SK-MEL-5 (cell line): ENCODE measurements around the gene N4BP3. TPM values are rescaled to one million over a fixed set of nuclear protein-coding genes. Genes with fewer than 3 reads are reported as not detected.

Experiments used
- DNase-seq: peaks from one replicate; pipeline ENCODE4 v3.0.0-alpha.2; 2016; ENCODE audit warnings: low read depth, low spot score
- in situ Hi-C: cut with HindIII; loops from 2 replicates; pipeline ENCODE4 v1.10.0; 2016; ENCODE audit warnings: low sequenced_read_pairs, high pct_unique_total_duplicates, low pct_unique_long_range_greater_than_20kb
- total RNA-seq: library from RNA; depleted of rRNA; stranded (reverse); fragments of >200 nt; shearing (Covaris generic); gene quantifications from 2 replicates; pipeline ENCODE4 v1.2.3, GENCODE V29; 2014; rRNA removed

The N4BP3 gene
- total RNA-seq, 1 experiment from 2014 or later, result 2.8 TPM

DNA sequence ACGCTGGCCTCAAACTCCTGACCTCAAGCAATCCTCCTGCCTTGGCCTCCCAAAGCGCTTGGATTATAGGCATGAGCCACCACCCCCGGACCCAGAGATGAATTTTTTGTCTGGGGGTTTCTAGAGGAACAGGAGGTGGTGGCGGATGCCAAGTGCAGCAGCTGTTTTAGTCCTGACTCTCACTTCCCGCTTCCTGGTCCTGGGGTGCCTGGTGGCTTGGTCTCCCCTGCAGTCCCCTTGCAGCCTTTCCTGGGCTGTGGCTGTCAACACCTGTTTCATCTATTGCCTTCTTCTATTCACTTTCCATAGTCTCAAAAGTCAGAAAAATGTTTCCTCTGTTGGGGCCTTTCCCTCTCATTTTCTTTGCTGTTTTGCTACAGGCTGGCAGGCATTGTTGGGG, 46.8 kb downstream of the N4BP3 start:
- in situ Hi-C loops, result no loop called here
- no peak for DNase-seq

DNA sequence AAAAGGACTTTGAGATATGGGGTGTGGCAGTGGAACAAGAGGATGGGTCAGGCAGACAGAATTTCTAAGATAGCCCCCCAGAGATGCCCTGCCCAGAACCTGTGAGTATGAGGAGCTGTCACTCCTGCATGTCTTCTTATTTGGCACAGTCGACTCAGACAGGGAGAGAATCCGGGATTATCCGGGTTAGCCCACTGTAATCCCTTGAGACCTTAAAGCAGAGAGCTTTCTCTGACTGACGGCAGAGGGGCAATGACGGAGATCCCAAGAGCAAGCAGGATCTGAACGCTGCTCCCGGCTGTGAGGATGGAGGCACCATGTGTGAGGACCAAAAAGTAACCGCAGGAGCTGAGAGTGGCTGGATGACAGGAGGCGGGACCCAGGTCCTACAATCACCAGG, 49.1 kb downstream of the N4BP3 start:
- DNase-seq, result no peak
- in situ Hi-C loops, result no loop called here

DNA sequence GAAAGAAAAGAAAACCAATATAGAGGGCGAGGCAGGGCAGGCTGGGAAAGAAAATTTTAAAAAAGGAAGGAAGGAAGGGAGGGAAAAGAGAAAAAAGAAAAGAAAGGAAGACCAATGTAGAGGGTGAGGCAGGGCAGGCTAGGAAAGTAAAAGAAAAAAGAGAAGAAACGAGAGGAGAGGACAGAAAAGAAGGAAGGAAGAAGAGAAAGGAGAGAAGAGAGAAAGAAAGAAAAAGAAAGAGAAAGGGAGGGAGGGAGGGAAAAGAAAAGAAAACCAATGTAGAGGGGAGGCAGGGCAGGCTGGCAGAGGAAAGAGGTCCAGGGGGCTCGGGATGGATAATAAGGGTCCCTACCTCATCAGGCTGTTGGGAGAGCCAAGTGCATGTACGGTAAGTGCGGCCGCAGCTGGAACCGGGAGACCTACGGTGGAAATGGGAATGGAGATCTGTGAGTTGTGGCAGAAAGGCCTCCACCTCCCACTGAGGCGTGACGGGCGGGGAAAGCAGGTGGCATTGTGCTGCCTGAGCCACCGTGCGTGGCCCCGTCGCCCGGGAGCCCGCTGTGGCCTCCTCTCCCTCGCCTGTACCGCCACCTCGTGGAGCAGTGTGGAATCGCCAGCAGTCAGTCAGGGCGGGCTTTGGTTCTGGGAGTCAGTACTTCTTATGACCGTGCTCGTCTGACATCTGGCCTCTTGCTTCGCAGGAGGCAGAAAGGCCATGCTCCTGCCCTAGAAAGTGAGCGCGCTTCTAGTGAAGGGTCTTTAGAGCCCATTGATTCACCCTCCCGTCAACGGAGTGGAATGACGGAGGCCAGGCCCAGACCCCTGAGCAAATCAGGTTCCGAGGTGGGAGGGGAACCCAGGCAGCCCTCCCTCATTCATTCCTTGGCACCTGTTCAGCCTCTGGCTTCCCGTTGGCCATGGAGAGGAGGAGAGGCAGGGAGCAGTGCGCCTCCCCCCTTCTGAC, 50.7 kb downstream of the N4BP3 start:
- in situ Hi-C loops, result no loop called here

DNA sequence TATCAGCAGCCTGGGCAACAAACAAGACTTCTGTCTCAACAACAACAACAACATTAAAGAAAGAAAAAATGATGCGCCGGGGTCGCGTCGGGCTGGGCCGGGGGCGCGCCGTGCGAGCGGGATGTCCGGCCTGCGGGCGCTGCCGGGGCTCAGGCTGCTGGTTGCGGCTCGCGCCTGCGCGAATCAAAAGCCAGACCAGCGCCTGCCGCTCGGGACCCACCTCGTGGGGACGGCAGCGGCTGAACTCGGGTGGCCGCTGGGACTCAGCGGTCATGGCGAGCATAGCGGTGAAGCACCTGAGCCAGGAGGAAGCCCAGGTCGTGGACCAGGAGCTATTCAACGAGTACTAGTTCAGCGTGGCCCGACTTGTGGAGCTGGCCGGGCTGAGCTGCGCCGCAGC, 52.2 kb downstream of the N4BP3 start:
- in situ Hi-C loops, result no loop called here
- no peak for DNase-seq

More for the DNA sequence above, 50.7 kb downstream of the N4BP3 start:
- DNase-seq, result peak; percentile 74

DNA sequence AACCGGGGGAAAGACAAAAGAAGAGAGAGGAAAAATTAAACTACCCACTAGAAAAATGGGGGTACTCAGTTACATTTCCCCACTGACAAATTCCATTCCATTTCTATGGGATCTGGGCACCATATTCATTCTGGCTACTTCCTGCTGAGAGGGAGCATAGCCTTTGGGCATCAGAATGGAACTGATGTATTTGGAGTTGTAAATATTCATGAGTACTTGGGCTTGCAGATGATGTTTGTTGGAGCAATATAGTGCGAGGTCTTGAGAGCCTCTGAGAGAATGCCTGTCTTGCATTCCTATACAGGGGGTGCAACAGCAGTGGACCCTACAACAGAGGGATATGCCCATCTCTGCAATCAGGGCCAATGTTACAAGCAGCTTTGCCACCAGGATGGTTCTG, 57.1 kb downstream of the N4BP3 start:
- in situ Hi-C loops, result no loop called here

DNA sequence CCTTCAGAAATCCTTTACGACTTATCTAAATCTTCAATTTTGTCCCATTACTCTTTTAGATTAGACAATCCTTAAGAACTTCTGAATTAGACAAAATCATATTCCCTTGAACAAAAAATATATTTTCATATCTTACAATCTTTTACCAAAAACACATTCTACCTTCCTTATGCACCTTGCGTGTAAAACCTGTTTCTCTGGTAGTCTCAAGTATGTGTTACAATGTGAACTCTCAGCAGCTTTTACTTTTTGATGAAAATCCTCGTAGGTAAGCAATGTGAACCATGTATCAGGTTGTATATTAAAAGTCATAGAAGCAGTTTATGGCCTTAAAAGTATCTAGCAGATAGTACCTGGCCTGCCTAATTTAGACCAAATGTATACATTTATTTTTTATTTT, 61.1 kb downstream of the N4BP3 start:
- no peak for DNase-seq
- in situ Hi-C loops, result no loop called here

More for the DNA sequence above, 57.1 kb downstream of the N4BP3 start:
- DNase-seq, result no peak

Other genes starting within 250 kb of the N4BP3 start
- gene PROP1, start 117.3 kb upstream of the N4BP3 start, total RNA-seq, result not detected in 2 replicates
- gene RMND5B, start 17.5 kb downstream of the N4BP3 start, total RNA-seq, result 18.4 and 18.6 TPM in 2 replicates
- gene NHP2, start 40.4 kb downstream of the N4BP3 start, total RNA-seq, result 253 and 272 TPM in 2 replicates
- gene GMCL2, start 73.8 kb downstream of the N4BP3 start, total RNA-seq, result not detected in 2 replicates
- gene HNRNPAB, start 91.0 kb downstream of the N4BP3 start, total RNA-seq, result 42.2 and 52.1 TPM in 2 replicates
- 7.7 and 13.0 TPM in 2 replicates for gene PHYKPL, start 119.3 kb downstream of the N4BP3 start, total RNA-seq